ENCODE results near the gene MORN1.

DNA sequence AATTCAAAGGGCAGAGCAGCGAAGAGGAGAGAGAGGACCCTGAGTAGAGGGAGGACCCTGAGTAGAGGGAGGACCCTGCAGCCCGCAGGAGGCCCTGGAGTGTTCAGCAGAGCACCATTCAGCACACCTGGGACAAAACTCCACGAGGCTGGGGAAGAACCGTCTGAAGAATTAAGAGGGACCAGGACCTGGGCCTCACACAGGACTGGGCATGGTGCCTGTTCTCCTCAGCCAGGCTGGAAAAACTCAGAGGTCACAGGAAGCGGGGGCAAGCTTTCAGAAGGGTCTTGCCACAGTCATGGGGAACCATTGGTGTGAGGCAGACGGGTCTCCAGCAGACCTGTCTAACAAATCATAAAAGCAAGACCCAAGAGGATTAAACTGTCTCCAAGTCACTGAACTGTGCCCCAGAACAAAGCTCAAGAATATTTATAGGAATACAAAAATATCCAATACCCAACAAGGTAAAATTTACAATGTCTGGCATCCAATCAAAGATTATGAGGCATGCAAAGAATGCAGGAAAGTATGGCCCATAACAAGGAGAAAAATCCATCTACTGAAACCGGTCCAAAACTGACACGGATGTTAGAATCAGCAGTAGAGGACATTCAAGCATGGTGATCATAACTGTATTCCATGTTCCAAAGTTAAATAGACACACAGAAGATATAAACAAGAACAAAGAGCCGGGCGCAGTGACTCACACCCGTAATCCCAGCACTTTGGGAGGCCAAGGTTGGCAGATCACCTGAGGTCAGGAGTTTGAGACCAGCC, 30.6 kb downstream of the MORN1 start:
- no peak for TF ChIP-seq POLR2A (IDR thresholded peaks at IDR 0.05; ENCODE audit: low read length)
- no peak for TF ChIP-seq GATA1 (IDR thresholded peaks at IDR 0.05; ENCODE audit: low read depth, low read length)

Data from erythroblast (primary cell).